ENCODE results near the gene HSH2D. TPM values are rescaled to one million over a fixed set of nuclear protein-coding genes. Genes with fewer than 3 reads are reported as not detected.

The HSH2D gene

GRCh38 chr19:16207490-16208025, 64.1 kb downstream of the HSH2D start:
- Histone ChIP-seq H2BK15ac (ENCODE audit: low read length) (no peak overlapping the region), H4K8ac (ENCODE audit: low read depth, low read length) (no peak overlapping the region), H2AK5ac (ENCODE audit: low read depth, low read length) (no peak overlapping the region), H2AFZ (ENCODE audit: low read length) (no peak overlapping the region), H4K91ac (ENCODE audit: low read depth, low read length, poor library complexity) (no peak overlapping the region), H3K36me3 (replicated peaks in 1 of 2; ENCODE audit: control insufficient read depth in 2 of 2, insufficient read depth in 2 of 2, low read length in 2 of 2) (peaks cover 42 to 96% of the 10 kb centered on the region in 2 donors), H3K4me3 (ENCODE audit: low read length in 2 of 2) (no peak overlapping the region), H3K9me3 (replicated peaks in 1 of 2; ENCODE audit: control insufficient read depth in 2 of 2, insufficient read depth in 1 of 2, low read depth in 1 of 2, low read length in 2 of 2) (peaks cover 0 to 3% of the 10 kb centered on the region in 2 donors), H3K79me1 (ENCODE audit: low read depth, low read length) (peaks cover 3% of the 10 kb centered on the region), H2BK120ac (ENCODE audit: low read depth, low read length) (no peak overlapping the region), H3K18ac (ENCODE audit: low read length) (no peak overlapping the region), H3K9ac (ENCODE audit: low read depth, low read length, poor library complexity) (no peak overlapping the region), H2BK12ac (ENCODE audit: low read length) (no peak overlapping the region), H3K4me1 (ENCODE audit: control insufficient read depth in 2 of 2, insufficient read depth in 1 of 2, low read depth in 1 of 2, low read length in 2 of 2) (no peaks in the 10 kb centered on the region), H3K27ac (replicated peaks; ENCODE audit: low read length) (no peak overlapping the region), H3K27me3 (ENCODE audit: control insufficient read depth in 3 of 3, insufficient read depth in 3 of 3, low read depth in 1 of 3, low read length in 3 of 3) (no peaks in the 10 kb centered on the region), H3K23ac (ENCODE audit: low read depth, low read length, poor library complexity) (no peak overlapping the region), H3K4ac (ENCODE audit: low read length) (no peak overlapping the region), H2BK5ac (ENCODE audit: low read length) (no peak overlapping the region), H3K14ac (ENCODE audit: low read length) (no peak overlapping the region), H3K4me2 (ENCODE audit: insufficient read depth, low read length, poor library complexity, severe bottlenecking) (no peak overlapping the region)
- no CpG with 5 or more reads among the region's 12 CpGs for WGBS, 2 donors (ENCODE audit: extremely low coverage in 2 of 2, insufficient read length in 2 of 2, insufficient replicate concordance in 1 of 2)
- DNase-seq (ENCODE audit: low spot score), result no peak

Small RNA genes lying within 50 kb of the gene (small RNA-seq; reads per million reads assigned to genes)
- not detected for gene RF00017 (ENCODE audit: insufficient read depth)

Data from neuronal stem cell (in vitro differentiated cells).